HG03469 (cell line): Measurements from ENCODE around the gene ADAMTS17.

ENCODE experiments used
- ATAC-seq: cut with Tn5 transposase; IDR thresholded peaks from one replicate; pipeline ENCODE4 v1.9.1; 2021; ENCODE audit warnings: mild to moderate bottlenecking, moderate library complexity, moderate number of reproducible peaks; ENCODE audit not compliant: unreplicated experiment

The ADAMTS17 gene

DNA sequence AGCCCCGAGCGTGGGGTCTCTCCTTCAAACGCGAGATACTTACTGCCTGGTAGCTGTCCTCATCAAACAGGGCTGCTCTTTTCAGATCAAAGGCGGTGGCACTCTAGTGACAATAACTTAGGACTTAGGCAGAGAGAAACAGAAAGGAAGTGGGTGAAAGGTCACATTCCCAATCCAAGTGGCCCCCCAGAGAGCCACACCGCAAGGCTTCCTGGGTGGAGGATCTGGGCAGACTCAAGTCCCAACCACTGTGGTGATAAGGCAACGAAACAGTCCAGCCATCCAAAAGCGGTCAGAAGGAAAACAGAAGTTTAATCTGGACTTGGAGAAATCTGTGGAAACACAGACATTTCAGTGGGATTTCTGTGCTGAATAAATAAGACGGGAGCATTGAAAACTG lies 227.2 kb downstream of the ADAMTS17 start:
- ATAC-seq: no peak

DNA sequence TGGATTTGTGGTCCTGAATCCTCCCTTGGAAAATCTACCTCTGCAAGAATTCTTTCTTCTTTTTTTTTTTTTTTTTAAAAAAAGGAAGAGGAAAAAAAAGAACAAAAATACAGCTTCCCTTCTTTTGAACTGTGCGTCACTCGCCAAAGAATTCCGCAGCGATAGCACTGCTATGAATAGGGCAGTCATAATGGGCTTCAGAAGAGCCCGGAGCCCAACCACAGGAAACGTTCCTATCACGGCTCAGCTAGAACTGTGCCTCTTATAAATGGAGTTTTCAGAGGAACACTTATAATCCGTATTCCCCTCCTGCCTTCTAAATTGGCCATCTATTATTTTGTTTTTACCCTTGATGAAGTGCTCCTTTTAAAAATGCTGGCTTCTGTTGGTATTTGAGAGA lies 227.7 kb downstream of the ADAMTS17 start:
- ATAC-seq: no peak

DNA sequence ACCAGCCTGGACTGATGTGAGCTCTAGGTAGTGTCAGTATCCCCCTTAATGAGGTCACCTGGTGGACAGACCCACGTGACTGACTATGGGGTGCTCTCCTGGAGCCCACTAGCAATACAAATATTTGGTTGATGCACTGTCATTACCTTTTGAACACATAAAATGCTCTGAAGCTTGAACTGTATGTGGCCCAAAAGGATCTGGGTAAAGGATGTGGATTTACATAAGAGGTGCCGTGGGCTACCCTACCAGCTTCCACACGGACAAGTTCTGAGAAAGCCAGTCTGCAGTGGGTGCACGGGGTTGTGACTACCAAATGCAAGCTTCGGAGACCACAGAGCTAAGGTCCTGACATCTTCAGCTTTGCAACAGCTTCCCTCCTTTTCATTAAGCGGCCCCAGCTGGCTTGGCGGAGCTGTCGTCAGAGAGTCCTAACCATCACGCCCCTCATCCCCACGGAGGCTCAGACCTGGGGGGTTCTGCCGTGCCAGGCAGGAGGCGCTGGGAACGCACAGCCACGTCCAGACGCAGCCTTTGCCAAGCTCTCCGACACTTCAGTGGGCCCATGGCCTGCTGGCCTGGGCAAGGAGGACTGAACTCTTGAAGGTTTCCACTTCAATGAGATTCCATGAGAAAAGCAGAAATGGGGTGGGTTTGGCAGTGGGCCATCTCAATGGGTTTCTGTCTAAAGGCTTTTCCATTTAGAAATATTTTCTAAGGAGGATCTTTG lies 228.3 kb downstream of the ADAMTS17 start:
- ATAC-seq: no peak

DNA sequence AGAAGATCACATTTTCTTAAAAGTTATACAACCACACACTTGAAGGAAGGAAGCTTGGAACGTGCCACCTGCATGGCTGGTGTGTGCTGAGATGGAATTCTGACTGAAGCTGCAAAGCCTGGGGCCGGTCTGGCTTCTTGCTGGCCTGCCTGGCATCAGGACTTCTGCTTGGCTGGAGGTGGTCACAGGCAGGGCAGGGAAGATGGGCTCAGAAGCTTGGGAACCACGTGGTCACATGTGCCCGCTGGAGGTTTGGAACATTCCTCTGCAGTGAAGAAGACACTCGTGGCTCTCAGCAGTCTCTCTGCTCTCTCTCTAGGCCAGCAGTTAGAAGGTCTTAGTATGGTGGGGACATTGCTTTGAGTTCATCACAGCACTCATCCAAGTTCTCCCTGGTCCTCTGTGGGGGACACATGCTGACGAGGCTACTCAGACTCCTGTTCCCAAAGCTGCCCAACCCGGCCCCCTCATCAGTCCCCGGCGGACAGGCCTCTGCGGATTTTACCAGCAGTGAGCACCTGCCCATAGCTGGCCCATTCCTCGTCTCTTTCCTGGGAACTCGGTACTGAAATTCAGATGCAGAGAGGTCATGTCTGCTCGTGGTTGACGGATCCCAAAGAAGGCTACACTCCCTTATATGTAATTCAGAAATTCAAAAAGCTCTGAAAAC lies 229.0 kb downstream of the ADAMTS17 start:
- ATAC-seq: no peak

DNA sequence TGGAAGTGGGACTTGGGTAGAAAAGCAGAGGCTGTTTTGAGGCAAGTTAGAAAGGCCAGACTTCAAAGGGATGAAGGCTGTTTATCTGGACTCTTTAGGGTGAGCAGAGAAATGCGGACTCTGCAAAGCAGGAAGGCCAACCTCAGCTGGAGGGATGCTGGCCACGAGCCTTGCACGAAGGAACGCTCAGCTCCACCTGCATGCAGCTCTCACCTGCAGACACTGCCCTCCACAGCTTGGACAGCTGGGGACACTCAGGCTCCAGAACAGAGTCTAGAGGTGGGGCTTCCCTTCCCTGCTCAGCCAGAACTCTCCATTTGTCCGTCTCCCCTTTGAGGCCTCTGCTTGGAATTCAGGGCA lies 229.7 kb downstream of the ADAMTS17 start:
- ATAC-seq: no peak

DNA sequence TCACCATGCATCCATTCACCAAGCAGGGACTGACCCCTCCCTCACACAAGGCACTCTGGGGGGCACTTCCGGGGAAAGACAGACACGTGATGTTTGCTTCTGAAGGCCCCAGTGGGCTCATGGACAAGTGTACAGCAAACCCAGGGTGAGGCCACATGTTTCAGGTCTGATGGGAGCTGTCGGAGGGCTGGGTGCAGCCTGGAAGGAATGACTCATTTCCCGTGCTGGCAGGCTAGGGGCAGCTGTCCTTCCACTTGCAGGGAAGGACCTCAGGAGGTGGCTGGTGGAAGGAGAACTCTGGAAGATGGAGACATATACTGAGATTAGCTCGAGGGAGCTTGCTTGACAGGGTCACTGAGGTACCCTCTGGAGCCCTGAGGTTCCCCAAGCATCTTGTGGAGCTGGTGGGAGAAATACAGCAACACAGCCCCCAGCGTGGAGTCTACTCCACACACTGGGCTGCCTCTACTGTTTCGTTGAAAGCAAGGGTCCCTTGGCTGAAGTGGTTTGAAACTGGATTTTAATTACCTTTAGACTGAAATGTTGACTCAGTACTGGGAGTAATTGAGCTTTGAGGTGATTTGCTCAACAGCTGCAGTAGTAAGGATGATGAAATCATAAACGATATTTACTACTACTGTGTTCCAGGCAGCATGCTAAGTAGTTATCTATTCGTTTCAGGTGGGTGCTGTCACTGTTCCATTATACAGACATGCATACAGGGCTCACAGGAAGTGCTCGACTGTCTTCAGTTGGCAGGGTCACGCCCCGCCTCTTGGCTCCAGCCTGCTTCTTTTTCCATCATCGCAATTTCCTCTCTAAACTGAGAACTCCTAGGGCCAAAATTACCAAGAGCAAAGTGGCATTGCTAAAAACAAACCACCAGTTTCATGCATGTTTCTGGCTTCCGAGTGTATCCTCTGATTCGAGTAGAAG lies 230.4 kb downstream of the ADAMTS17 start:
- ATAC-seq: no peak

DNA sequence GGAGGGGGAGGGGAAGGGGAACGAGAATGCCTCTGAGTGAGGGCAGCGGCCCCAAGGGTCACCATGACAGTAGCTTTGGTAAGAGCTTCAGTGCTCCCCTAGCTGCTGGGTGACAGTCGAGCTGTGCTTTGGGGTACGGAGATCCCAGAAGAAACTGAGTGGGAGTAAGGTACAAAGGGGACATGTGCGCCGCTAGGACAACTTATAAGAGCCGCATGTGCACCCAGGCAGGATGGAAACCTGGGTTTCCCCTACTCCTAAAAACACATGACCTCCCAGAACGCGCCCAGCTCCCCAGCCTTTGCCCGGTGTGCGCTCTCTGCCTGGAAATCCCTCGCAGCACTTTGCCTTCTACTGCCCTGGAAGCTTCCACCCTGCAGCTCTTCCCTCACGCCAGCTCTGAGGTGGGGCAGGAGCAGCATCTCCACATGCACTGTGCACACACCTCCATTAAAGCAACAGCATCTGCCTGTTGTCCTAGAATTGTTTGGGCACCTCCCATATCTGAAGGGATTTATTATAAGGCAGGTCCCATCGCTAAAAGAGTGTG lies 232.2 kb downstream of the ADAMTS17 start:
- ATAC-seq: no peak

DNA sequence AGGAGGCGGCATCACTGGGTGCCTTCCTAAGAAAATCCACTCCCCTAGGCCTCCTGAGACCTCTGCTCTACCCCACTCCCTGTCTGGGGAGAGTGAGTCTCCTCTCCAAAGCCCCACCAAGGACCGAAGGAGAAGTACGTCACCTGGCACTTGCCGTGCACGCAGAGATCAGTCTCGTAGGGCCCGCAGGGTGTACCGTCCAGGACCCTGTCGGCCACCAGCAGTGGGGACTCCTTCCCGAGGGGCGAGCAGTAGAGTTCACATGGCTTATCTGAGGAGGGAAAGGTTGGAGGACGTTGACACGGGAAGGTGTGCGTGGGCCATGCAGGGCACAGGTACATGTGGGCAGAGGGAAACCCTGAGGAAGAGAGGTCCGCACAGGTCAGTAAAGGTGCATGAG lies 232.9 kb downstream of the ADAMTS17 start:
- ATAC-seq: no peak

DNA sequence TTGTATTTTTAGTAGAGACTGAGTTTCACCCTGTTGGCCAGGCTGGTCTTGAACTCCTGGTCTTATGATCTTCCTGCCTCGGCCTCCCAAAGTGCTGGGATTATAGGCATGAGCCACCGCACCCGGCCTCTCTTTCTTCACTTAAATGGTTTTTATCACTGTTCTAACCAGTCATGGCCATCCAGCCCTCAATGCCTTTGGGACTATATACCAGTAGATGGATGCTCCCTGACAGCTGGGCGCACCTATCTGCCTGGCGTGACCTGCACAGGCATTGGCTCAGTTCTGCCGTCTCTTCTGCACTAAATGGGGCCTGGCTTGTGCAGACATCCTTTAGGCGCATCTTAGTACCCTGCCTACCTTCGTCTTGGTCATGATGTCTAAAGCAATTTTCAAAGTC lies 233.4 kb downstream of the ADAMTS17 start:
- no peak for ATAC-seq

DNA sequence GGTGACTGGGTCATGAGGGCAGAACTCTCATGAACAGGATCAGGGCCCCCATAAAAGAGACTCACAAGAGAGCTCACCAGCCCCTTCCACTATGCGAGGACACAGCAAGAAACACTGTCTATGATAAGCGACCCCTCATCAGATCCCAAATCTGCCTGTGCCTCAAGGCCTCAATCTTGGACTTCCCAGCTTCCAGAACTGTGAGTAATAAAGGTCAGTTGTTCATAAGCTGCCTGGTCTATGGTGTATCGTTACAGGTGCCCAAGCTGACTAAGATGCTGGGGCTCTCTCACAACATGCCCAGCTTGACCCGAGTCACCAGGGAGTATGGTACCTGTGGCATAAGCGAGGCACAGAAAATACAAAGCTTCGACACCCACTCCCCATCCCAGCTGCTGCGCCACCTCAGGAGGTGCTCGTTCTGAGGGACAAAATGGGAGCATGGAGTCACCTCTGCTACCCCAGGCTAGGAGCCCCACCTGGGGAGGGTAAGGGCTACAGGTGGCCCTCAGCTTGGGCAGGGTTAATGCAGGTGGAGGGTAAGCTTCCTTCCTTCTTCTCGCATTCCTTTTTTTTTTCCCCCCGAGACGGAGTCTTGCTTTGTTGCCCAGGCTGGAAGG lies 234.1 kb downstream of the ADAMTS17 start:
- no peak for ATAC-seq

DNA sequence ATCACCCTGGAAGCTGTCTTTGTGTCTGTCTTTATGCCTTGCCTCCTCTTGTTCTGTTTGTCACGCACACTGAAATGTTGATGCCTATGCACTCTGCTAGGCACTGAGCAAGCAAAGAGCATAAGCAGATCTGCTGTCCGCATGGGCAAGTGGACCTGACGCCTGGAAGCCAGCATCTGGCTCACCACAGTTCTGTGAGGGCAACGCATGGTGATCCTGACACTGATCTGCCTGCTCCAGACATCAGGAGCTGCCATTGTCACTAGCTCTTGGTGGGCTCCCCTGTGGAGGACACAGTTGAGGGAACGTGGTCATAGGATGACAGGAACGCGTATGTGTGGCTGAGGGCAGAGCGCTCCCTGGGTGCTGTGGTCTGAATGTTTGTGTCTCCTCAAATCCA lies 234.6 kb downstream of the ADAMTS17 start:
- no peak for ATAC-seq

DNA sequence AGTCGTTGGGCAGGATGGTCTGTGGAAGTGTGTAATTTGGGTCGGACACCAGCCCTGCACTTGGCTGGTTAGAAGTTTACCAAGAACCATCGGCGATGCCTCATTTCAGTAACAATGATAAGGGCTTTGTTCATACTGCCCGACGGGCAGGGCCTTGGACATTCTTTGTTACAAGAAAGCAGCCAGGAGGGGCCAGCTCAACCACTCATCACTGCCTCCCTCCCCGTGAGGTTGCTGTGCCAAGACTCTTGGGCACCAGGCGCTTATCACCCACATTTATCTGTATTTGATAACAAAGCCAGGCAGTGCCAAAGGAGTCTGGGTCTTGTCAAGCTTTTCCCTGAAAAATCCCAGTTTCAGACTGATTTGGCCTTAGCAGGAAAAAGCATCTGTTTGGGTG lies 235.0 kb downstream of the ADAMTS17 start:
- ATAC-seq: no peak

DNA sequence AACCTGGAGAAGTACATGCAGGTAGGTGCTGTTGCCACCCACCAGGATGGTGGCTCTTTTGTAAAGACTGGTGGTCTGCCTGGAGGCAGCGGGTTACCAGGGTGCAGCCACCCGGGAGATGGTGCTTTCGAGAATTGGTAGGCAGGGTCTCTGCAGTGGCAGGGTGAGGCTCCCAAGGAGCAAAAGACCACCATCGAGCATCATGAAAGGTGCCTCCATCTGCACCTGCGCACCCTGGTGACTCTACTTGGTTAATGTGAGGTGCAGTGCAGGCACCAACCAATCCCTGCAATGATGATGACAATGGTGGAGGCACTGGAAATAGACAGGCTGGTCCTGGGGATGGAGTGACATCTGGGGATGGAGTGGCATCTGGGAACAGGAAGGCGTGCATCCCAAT lies 236.7 kb downstream of the ADAMTS17 start:
- ATAC-seq: no peak

DNA sequence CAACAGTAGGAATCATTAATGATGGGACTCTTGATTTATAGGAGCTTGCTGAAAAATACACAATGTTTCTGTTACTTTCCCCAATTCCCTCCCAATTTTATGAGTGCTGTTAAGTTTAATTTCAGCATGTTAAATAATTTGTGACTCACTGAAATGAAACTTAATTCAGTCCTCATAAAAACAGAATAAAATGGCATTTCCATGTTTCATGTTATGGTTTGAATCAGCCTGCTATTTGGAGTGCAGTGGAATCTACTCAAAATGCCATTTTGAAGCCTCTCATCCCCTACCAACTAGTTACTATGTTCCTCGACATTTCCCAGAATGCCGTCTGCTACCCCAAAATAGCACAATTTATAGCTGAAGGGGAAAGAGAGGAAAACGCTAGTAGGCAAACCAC lies 237.5 kb downstream of the ADAMTS17 start:
- no peak for ATAC-seq

DNA sequence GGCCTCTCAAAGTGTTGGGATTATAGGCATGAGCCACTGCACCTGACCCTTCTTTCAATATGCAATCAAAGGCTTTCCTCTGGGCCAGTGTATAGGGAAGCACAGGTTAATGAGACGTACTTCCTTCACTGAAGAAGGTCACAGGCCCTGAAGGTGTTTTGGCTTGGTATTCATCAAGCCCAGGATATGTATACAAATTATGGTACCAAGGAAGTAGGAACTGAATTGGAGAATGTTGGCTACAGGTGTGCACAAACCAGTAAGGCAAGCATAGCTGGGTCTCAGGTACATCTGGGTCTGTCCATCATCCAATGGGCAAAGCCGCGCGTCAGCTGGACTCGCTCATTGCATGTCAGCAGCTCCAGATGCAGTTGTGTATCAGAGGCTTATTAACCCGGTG lies 237.9 kb downstream of the ADAMTS17 start:
- ATAC-seq: no peak

DNA sequence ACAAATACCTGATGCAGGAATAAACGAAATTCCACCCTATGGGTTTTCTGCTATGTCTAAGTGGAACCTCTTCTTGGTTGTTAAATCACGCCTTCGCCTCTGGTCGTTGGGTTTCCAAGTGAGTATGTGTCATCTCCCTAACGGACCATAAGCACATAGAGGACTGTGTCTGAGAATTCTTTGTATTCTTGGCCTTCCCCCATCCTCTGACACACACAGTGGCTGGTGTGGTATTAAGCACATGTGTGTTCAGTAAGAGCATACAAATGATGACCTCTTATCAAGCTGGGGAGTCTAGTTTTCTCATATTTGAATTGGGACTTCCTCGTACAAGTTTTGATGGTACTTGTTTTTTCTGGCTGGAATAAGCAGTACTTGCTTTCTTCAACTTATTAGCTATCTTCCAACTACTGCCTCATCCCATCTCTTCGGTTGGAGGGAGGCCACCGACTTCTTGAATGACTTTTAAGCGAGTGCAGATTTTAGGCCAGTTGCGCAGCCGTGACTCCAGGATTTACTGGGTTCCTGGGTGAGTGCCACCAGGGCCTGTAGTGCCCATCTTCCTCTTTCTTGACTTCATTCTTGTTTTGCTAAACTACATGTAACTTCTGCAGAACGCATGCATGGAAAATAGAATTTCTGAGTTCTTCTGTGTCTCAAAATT lies 240.2 kb downstream of the ADAMTS17 start:
- ATAC-seq: no peak

DNA sequence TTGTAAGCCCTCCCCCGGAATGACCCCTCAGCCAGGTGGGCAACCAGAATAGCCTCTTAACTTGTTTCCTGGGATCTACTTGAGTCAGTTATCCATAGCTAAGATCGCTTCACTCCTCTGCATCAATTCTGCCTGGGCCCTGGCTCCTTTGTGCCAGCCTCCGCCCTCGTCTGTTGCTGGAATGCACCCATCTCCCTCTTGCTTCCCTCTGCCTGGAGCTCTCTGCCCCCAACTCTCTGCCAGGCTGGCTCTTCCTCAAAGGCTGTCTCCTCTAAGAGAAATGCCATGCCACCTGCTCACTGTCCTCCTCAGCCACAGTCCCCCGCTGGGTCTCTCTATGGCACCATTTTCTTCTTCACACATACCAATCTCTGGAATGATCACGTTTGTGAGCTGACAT lies 240.8 kb downstream of the ADAMTS17 start:
- no peak for ATAC-seq

DNA sequence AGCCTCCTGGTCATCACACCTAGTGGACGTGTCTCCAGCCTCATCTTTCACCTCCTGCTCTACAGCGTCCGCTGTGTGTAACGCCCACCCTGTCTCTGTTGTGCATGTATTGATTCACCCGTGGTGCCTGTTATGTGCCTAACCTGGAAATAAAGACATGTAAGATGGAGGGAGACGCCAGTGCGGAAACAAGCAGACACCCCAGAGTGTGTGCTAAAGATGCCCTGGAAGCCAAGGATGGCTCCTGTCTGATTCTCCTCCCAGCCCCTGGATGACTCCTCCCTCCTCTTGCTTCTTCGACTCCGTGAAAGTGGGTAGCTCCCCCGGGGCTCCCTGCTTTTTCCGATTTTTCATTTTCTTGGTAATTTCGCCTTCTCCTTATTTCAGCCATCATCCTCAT lies 241.8 kb downstream of the ADAMTS17 start:
- ATAC-seq: no peak

DNA sequence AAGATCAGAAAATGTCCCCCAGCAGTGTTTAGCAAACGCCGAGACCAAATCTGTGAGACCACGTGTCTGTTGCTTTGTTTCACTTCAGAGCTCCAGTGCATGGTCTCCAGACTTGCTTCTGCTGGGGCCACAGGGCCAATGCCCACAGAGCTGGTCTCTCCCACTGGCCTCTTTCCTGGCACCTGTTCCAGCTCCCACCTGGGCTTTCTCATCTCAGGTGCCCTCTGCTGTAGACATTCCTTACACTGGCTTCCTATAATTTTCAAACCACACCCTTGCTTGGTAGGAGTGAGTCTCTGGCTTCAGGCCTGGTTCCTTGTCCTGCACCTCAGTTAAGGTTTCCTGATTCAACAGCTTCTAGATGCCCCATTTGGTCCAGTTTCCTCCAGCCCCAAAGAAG lies 243.1 kb downstream of the ADAMTS17 start:
- no peak for ATAC-seq

DNA sequence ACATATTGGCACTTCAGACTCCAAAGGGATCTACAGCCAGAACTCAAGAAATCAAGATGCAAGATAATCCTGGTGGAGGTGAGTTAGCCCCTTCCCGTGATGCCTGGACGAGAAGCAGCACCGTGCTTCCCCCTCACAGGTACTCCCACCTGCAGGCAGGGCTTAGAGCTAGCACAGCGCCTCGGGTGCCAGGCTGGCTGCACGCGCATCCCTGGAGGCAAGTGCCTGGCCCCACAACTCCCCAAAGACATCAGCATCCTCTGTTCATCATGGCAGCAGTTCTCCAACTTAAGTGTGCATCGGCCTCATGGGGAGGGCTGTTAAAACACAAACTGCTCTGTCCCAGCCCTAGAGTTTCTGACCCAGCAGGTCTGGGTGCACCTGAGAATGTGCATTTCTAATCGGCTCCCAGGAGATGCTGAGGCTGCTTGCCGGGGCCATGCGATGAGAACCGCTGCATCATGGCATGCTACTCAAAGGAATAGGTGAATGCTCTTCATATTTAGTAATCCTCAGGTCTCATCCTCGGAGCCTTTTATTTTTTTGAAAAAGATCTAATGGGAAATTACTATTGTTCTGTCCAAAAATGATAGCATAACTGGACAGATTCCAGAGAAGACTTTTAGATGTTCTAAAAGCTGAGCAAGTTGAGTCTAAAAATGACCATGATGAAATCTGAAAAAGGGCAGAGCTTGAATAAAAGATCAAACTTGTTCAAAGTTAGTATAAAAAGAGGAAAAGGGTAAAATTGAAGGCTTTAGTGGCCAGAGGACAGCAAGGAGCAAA lies 244.2 kb downstream of the ADAMTS17 start:
- ATAC-seq: no peak
